Measurements from ENCODE around the gene ANKRD13D. TPM values are rescaled to one million over a fixed set of nuclear protein-coding genes. Genes with fewer than 3 reads are reported as not detected.
A peak's percentile ranks its signal among the peaks of the same experiment; 100 is the strongest.

The ANKRD13D gene
- total RNA-seq, 1 donor = 29.8 TPM

DNA sequence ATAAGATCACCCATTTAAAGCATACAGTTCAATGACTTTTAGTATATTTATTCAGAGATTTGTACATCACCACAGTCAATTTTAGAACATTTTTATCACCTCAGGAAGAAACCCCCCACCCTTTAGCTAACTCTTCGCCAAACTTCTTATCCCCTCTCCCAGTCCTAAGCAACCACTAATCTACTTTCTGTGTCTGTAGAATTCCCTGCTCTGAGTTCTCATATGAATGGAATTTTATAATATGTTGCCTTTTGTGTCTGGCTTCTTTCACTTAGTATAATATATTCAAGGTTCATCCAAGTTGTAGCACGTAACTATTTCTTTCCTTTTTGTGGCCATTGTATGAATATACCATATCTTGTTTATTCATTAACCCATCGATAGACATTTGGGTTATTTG, 3.6 kb downstream of the ANKRD13D start:
- H3K4me3 ChIP-seq (ENCODE audit: low read depth, low read length) = no peak overlapping the region
- TF ChIP-seq, protein P1, sequence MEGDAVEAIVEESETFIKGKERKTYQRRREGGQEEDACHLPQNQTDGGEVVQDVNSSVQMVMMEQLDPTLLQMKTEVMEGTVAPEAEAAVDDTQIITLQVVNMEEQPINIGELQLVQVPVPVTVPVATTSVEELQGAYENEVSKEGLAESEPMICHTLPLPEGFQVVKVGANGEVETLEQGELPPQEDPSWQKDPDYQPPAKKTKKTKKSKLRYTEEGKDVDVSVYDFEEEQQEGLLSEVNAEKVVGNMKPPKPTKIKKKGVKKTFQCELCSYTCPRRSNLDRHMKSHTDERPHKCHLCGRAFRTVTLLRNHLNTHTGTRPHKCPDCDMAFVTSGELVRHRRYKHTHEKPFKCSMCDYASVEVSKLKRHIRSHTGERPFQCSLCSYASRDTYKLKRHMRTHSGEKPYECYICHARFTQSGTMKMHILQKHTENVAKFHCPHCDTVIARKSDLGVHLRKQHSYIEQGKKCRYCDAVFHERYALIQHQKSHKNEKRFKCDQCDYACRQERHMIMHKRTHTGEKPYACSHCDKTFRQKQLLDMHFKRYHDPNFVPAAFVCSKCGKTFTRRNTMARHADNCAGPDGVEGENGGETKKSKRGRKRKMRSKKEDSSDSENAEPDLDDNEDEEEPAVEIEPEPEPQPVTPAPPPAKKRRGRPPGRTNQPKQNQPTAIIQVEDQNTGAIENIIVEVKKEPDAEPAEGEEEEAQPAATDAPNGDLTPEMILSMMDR (IDR thresholded peaks at IDR 0.05; ENCODE audit: insufficient read depth, low read depth, low read length) = no peak
- DNase-seq (ENCODE audit: low read depth) = peak; percentile 24

DNA sequence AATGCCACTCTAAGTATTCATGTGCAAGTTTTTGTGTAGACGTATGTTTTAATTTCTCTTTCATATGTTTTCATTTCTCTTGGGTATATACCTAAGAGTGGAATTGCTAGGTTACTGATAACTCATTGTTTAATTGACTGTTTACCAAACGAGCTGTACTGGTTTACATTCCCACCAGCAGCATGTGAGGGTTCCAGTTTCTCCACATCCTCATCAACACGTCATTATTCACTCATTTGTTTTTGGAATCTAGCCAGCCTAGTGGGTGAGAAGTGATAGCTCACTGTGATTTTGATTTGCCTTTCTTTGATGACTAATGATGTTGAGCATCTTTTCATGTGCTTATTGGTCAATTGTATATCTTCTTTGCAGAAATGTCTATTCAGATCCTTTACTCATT, 4.0 kb downstream of the ANKRD13D start:
- TF ChIP-seq, protein P1 (IDR thresholded peaks at IDR 0.05; ENCODE audit: insufficient read depth, low read depth, low read length) = no peak
- DNase-seq (ENCODE audit: low read depth) = peak; percentile 83
- H3K4me3 ChIP-seq (ENCODE audit: low read depth, low read length) = no peak overlapping the region

DNA sequence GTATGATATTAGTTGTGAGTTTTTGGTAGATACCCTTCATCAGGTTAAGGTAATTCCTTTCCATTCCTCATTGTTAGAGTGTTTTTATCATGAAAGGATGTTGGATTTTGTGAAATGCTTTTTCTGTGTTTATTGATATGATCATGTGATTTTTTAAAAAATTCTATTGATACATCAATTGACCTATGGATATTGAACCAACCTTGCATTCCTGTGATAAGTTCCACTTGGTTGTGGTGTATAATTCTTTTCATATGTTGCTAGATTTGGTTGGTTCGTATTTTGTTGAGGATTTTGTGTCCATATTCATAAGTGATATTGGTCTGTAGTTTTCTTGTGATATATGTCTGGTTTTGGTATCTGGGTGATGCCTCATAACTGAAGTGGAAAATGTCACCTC, 6.7 kb downstream of the ANKRD13D start:
- no peak for DNase-seq (ENCODE audit: low read depth)
- H3K4me3 ChIP-seq (ENCODE audit: low read depth, low read length) = no peak overlapping the region
- TF ChIP-seq, protein P1 (IDR thresholded peaks at IDR 0.05; ENCODE audit: insufficient read depth, low read depth, low read length) = no peak

DNA sequence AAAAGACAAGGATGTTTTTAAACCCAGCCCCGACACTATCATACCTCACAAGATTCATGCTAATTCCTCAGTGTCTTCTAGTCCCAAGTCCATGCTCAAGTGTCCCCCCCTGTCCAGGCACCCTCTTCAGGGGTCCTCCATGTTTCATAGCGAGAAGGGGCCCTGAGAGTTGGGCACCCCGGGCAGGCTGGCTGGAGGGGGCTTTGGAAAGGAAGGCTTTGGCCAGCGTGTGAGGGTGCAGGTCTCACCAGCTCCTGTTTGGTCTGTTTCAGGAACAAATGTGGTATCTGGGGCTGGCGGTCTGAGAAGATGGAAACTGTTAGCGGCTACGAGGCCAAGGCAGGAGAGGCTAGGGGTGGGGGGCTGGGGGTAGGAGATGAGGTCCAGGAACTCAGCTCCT, 9.7 kb downstream of the ANKRD13D start:
- TF ChIP-seq, protein P1 (IDR thresholded peaks at IDR 0.05; ENCODE audit: insufficient read depth, low read depth, low read length) = no peak
- H3K4me3 ChIP-seq (ENCODE audit: low read depth, low read length) = no peak overlapping the region
- DNase-seq (ENCODE audit: low read depth) = no peak

DNA sequence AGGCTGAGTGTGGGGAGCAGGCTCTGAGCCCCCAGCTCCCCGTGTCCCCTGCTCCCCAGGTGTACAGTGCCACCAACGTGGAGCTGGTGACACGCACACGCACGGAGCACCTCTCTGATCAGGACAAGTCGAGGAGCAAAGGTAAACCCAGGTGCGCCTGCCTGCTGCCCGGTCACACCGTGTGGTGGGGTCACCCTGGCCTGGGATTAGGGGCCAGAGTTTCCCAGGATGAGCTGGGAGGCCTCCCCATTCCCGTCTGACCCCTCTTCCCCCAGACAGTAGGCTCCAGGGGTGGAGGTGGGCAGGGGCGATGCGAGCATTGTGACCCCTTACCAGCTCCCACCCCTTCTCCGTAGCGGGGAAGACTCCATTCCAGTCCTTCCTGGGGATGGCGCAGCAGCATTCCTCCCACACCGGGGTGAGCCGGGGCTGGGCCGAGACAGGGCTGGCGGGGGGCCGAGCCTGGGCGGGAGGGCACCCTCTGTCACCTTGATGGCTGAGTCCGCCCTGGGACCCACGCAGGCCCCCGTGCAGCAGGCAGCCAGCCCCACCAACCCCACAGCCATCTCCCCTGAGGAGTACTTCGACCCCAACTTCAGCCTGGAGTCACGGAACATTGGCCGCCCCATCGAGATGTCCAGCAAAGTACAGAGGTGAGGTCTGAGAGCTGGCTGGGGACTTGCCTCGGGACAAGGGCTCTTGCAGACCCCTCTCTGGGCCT, 10.5 kb downstream of the ANKRD13D start:
- TF ChIP-seq, protein P1 (IDR thresholded peaks at IDR 0.05; ENCODE audit: insufficient read depth, low read depth, low read length) = no peak
- no peak for DNase-seq (ENCODE audit: low read depth)

DNA sequence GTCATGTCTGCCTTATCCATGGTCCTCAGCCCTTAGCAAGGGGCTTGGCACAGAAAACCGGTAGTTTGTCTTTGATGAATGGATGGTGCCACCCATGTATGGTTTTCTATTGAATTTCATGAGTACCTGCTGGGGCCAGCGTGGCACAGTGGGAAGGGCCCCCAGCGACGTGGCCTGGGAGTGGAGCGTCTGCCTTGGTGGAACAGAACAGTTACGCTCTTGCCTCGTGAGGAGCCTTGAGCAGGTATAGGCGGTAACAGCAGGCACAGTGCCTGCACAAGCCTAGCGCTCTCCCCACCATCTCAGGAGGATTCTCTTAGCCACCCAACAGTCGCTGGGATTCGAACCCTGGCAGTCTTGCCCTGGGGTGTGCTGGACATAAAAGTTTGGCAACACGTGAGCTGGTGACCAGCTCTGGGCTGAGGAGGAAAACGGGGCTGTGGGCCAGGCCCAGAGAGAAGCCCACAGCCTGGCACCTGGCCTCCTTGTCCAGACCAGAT, 11.2 kb downstream of the ANKRD13D start:
- TF ChIP-seq, protein P1 (IDR thresholded peaks at IDR 0.05; ENCODE audit: insufficient read depth, low read depth, low read length) = no peak
- no peak overlapping the region for H3K4me3 ChIP-seq (ENCODE audit: low read depth, low read length)
- no peak for DNase-seq (ENCODE audit: low read depth)

More for the DNA sequence above, 10.5 kb downstream of the ANKRD13D start:
- H3K4me3 ChIP-seq (ENCODE audit: low read depth, low read length) = no peak overlapping the region

All from fibroblast of villous mesenchyme (primary cell).